ENCODE measurements around the gene AMH.

DNA sequence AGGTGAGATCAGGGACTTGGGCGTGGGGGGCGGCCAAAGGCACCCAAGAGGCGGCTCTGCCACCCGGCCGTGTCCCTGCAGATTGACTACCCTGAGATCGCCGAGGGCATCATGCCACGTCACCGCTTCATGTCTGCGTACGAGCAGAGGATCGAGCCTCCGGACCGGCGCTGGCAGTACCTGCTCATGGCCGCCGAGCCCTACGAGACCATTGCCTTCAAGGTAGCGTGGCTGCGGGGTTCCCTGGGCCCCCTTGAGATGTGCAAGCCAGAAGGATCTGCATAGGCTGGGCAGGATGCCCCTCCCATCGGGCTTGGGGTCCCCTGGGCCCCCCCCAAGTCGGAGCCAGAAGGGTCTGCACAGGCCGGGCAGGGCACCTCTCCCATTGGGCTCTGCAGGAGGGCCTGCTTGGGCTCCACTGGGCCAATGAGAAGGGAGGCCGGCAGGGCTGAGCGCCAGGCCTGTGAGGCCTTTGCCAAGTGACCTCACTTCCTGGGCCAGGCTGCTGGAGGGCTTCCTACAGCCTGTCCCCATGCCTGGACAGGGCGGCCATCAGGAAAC is 2.2 kb upstream of the AMH start:
- TF ChIP-seq CTCF (conservative IDR thresholded peaks at IDR 0.05; ENCODE audit: low read length), result no peak
- TF ChIP-seq EZH2phosphoT487 (IDR thresholded peaks at IDR 0.05; ENCODE audit: borderline replicate concordance), result no peak

Measured in Loucy (cell line).